Fibroblast of the aortic adventitia (primary cell): Measurements from ENCODE around the gene TTLL4. TPM values are rescaled to one million over a fixed set of nuclear protein-coding genes. Genes with fewer than 3 reads are reported as not detected.
A peak's percentile ranks its signal among the peaks of the same experiment; 100 is the strongest.

Experiments used
- DNase-seq: peaks from one replicate; pipeline ENCODE4 v3.0.0-alpha.2; 2010; ENCODE audit warnings: low read depth
- H3K4me3 ChIP-seq: 2 replicates; pipeline ENCODE4 v1.5.1; 2011; ENCODE audit warnings: low read depth, mild to moderate bottlenecking, control low read depth, low read length, moderate library complexity
- total RNA-seq: library from RNA; depleted of rRNA; stranded (reverse); fragments of >200 nt; gene quantifications from 2 replicates; pipeline ENCODE4 v1.2.3, GENCODE V29; 2012; ENCODE audit warnings: low replicate concordance
- TF ChIP-seq, protein P1 (sequence below): IDR thresholded peaks from 2 replicates; pipeline ENCODE4 v1.5.1; 2011; ENCODE audit warnings: mild to moderate bottlenecking, low read length, control low read depth, inconsistent platforms; ENCODE audit not compliant: insufficient read depth

Gene TTLL4, protein sequence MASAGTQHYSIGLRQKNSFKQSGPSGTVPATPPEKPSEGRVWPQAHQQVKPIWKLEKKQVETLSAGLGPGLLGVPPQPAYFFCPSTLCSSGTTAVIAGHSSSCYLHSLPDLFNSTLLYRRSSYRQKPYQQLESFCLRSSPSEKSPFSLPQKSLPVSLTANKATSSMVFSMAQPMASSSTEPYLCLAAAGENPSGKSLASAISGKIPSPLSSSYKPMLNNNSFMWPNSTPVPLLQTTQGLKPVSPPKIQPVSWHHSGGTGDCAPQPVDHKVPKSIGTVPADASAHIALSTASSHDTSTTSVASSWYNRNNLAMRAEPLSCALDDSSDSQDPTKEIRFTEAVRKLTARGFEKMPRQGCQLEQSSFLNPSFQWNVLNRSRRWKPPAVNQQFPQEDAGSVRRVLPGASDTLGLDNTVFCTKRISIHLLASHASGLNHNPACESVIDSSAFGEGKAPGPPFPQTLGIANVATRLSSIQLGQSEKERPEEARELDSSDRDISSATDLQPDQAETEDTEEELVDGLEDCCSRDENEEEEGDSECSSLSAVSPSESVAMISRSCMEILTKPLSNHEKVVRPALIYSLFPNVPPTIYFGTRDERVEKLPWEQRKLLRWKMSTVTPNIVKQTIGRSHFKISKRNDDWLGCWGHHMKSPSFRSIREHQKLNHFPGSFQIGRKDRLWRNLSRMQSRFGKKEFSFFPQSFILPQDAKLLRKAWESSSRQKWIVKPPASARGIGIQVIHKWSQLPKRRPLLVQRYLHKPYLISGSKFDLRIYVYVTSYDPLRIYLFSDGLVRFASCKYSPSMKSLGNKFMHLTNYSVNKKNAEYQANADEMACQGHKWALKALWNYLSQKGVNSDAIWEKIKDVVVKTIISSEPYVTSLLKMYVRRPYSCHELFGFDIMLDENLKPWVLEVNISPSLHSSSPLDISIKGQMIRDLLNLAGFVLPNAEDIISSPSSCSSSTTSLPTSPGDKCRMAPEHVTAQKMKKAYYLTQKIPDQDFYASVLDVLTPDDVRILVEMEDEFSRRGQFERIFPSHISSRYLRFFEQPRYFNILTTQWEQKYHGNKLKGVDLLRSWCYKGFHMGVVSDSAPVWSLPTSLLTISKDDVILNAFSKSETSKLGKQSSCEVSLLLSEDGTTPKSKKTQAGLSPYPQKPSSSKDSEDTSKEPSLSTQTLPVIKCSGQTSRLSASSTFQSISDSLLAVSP
- 12.4 and 14.2 TPM in 2 replicates for total RNA-seq

DNA sequence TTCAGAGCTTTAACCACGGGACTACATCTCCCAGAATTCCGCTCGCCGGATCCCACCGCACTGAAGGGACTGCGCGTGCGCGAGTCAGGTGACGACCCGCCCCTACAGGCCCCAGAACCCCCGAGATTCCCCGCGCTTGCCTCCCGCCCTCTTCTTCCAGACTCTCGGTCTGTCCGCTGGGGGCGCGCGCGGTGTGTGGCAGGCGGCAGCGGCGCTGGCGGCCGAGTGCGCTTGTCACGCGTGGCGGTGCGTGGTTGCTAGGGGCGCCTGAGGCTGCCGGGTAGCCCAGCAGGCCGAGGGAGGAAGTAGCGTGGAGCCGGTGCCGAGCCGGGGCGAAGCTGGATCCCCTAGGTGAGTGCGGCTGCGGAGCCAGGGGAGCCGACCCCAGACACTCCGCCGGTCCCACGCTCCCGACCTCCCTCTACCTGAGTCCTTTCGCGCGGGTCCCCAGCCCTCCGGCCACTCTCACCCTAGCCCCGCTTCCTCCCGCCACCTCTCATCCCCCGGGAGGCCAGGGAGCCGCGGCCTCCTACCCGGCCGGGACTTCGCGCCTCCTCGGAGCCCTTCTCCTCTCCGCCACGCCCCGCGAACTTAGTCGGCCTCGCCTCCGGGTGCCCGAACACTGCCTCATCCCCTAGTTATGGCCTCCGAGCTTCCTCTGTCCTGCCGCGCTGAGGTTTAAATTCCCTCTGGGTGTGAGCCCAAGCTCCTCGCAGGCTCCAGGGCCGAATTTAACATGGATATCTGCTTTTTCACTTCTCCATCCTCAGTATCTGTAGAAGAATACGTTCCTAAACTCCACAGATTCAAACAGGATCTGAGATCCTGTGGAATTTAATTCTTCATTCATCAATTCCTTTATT is at the start of gene TTLL4:
Gene TTLL4 (plus strand): TSS at position 149 of the 863 bp plus-strand sequence. CDS start 26,842 bp downstream, outside the sequence.
- peak; percentile 95 for DNase-seq
- TF ChIP-seq, protein P1, sequence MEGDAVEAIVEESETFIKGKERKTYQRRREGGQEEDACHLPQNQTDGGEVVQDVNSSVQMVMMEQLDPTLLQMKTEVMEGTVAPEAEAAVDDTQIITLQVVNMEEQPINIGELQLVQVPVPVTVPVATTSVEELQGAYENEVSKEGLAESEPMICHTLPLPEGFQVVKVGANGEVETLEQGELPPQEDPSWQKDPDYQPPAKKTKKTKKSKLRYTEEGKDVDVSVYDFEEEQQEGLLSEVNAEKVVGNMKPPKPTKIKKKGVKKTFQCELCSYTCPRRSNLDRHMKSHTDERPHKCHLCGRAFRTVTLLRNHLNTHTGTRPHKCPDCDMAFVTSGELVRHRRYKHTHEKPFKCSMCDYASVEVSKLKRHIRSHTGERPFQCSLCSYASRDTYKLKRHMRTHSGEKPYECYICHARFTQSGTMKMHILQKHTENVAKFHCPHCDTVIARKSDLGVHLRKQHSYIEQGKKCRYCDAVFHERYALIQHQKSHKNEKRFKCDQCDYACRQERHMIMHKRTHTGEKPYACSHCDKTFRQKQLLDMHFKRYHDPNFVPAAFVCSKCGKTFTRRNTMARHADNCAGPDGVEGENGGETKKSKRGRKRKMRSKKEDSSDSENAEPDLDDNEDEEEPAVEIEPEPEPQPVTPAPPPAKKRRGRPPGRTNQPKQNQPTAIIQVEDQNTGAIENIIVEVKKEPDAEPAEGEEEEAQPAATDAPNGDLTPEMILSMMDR = peak; percentile 71
- peak within 1 kb of the TSS; percentile 90 for H3K4me3 ChIP-seq

DNA sequence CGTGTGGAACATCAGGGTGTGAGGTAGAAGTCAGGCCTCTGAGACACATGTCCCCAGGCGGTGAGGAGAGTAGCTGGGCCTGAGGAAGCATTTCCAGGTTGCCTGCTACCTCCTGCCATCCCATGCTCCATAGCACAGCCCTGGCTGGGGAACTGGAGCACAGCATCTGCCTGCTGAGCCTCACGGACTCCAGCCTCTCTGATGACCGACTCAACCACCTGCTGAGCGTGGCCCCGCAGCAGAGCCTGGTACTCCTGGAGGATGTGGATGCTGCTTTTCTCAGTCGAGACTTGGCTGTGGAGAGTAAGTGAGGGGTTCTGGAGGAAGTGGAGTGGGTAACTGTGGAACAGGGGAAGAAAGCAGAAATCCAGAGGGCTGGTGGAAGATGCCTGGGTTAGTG is 48.3 kb upstream of the TTLL4 start:
- TF ChIP-seq, protein P1 = no peak
- no peak for DNase-seq
- no peak overlapping the region for H3K4me3 ChIP-seq

DNA sequence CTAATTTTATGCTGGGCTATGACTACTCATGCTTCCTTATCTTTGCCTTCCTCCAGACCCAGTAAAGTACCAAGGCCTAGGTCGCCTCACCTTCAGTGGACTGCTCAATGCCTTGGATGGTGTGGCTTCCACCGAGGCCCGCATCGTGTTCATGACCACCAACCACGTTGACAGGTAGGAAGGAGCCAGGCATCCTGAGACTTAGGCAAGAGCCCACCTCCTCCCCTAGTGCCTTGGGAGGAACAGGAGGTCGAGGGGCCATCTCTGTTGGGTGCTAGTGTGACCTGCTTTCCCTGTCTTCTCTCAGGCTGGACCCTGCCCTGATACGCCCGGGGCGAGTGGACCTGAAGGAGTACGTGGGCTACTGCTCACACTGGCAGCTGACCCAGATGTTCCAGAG is 47.8 kb upstream of the TTLL4 start:
- no peak overlapping the region for H3K4me3 ChIP-seq
- DNase-seq = no peak
- TF ChIP-seq, protein P1 = no peak

DNA sequence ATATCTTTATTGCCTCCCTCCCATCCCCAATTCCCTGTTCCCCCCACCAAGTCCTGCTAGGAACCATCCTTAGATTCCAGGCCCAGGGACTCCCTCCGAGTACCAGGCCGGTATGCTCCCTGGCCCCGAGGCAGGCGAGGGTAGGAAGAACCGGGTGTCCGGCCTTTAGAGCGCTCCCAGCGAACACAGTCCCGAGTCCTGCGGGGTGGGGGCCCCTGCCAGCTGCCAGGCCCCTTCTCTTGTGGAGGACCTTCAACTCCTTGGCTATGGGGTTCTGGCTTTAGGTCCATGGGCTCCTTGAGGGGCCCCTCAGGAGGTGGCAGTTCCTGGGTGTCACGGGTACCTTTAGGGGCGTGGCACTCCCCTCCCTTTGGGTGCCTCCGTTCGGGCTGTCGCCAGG is 46.7 kb upstream of the TTLL4 start:
- no peak overlapping the region for H3K4me3 ChIP-seq
- TF ChIP-seq, protein P1 = no peak
- DNase-seq = no peak

DNA sequence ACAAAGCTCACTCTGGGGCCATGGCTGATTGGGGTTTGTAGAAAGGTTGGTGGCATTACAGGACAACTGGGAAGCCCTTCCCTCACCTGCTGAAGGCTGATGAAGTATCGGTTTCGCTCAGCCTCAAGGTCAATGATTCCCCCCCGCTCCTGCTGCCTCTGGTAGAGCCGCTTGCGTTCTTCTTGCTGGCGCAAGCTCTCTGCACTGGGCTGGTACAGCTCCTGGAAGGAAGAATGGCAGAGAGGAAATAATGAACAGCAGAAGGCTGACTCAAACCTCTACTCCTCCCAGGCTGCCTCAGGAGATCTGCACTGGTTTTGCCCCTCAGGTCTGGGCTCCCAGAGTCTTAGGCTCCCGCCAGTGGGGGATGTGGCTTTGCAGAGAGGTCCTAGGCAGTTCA is 46.0 kb upstream of the TTLL4 start:
- DNase-seq = no peak
- TF ChIP-seq, protein P1 = no peak
- H3K4me3 ChIP-seq = no peak overlapping the region
